C4-2B (cell line): ENCODE measurements around the gene SFXN3.

Experiments used
- H3K27ac ChIP-seq: fragments of 450-650 bp; 2 replicates; pipeline ENCODE4 v1.5.1; 2017
- CTCF ChIP-seq: fragments of 450-650 bp; conservative IDR thresholded peaks from 2 replicates; pipeline ENCODE4 v1.5.1; 2017; ENCODE audit warnings: mild to moderate bottlenecking
- ZFX ChIP-seq: fragments of 450-650 bp; IDR thresholded peaks from 2 replicates; pipeline ENCODE4 v1.6.1; 2017

The SFXN3 gene

GRCh38 chr10:101031128-101031795 lies at the start of gene SFXN3, which contains the start of gene PDZD7:
TSS of gene SFXN3 (plus strand) at chr10:101031234. CDS start at chr10:101034695, 3,461 bp downstream.
TSS of gene PDZD7 (minus strand) at chr10:101031129. CDS start at chr10:101030219, 910 bp downstream.
- no peak for TF ChIP-seq CTCF
- H3K27ac ChIP-seq: peak within 1 kb of the TSS; percentile 81

- TF ChIP-seq CTCF (no peak), ZFX (no peak)
These were observed 47.9 kb upstream of the SFXN3 start for GRCh38 chr10:100982916-100983830.

GRCh38 chr10:100983868-100984671 lies 47.0 kb upstream of the SFXN3 start:
- TF ChIP-seq CTCF: no peak
- TF ChIP-seq ZFX: no peak
- H3K27ac ChIP-seq: no peak overlapping the region

More at GRCh38 chr10:100982916-100983830, 47.9 kb upstream of the SFXN3 start:
- no peak overlapping the region for H3K27ac ChIP-seq

- TF ChIP-seq ZFX: no peak
- TF ChIP-seq CTCF: no peak
- H3K27ac ChIP-seq: no peak overlapping the region
These were observed 46.3 kb upstream of the SFXN3 start for GRCh38 chr10:100984672-100985177.

- H3K27ac ChIP-seq: no peak overlapping the region
- TF ChIP-seq ZFX: no peak
These were observed 45.7 kb upstream of the SFXN3 start for GRCh38 chr10:100985336-100985735.

GRCh38 chr10:100986623-100986951 lies 44.4 kb upstream of the SFXN3 start:
- peak overlapping the region; percentile 86 for H3K27ac ChIP-seq
- no peak for TF ChIP-seq ZFX
- TF ChIP-seq CTCF: no peak

GRCh38 chr10:100986952-100987684 lies 43.9 kb upstream of the SFXN3 start, which contains the start of the genes MRPL43 and TWNK:
TSS of gene MRPL43 (minus strand) at chr10:100987497. CDS start at chr10:100987443, 54 bp downstream.
TSS of gene TWNK (plus strand) at chr10:100987543. CDS start at chr10:100988211, 668 bp downstream.
- peak within 1 kb of the TSS; percentile 86 for H3K27ac ChIP-seq
- TF ChIP-seq ZFX (peak; percentile 43), CTCF (no peak)
